ENCODE data around the gene PLPP7.

- no peak for TF ChIP-seq CTCF (IDR thresholded peaks at IDR 0.05)
- TF ChIP-seq POLR2A (IDR thresholded peaks at IDR 0.05), result no peak
These were observed 44.5 kb downstream of the PLPP7 start for GRCh38 chr9:131333771-131334628.
